RKO (cell line): ENCODE results near the gene PLRG1.

ENCODE experiments used
- DNase-seq: peaks from one replicate; pipeline ENCODE4 v3.0.0-alpha.2; 2016; ENCODE audit warnings: low spot score

Gene PLRG1

DNA sequence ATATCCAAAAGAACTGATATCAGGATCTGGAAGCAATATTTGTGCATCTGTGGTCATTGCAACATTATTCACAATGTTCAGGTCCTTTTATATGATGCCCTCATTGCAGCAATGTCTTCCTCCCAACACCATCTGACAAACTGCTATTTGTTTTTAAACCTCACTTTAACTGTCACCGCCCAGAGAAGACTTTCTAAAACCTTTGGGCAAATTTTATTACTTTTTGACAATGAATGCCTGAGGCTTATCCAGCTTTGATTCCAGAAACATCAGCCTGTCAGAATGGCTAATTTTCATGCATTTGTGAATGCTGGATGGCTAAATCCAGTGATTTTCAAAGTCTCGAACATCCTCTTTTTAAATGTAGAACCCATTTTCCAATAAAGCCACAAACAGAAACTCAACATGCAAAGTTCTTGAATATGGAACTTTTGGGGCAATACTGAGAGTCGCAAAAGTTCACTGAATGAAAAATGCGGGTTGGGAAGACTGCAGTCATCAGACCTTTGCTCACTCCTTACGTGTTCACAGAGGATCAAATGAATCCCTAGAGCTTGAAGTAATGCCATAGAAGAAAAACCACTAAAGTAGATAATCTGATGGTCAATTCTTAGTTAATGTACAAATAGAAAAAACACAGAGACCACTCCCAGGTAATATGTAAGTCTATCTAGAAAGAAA lies 23.1 kb upstream of the PLRG1 start:
- no peak for DNase-seq

DNA sequence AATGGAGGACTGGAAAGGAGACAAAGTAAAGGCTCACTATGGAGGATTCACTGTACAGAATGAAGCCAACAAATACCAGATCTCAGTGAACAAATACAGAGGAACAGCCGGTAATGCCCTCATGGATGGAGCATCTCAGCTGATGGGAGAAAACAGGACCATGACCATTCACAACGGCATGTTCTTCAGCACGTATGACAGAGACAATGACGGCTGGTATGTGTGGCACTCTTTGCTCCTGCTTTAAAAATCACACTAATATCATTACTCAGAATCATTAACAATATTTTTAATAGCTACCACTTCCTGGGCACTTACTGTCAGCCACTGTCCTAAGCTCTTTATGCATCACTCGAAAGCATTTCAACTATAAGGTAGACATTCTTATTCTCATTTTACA lies 19.4 kb upstream of the PLRG1 start:
- no peak for DNase-seq

GRCh38 chr4:154569028-154569427 lies 18.8 kb upstream of the PLRG1 start:
- no peak for DNase-seq

GRCh38 chr4:154566639-154567204 lies 16.5 kb upstream of the PLRG1 start:
- DNase-seq = no peak

GRCh38 chr4:154565704-154566103 lies 15.5 kb upstream of the PLRG1 start:
- DNase-seq = no peak

GRCh38 chr4:154564311-154564710 lies 14.1 kb upstream of the PLRG1 start:
- DNase-seq = no peak

DNA sequence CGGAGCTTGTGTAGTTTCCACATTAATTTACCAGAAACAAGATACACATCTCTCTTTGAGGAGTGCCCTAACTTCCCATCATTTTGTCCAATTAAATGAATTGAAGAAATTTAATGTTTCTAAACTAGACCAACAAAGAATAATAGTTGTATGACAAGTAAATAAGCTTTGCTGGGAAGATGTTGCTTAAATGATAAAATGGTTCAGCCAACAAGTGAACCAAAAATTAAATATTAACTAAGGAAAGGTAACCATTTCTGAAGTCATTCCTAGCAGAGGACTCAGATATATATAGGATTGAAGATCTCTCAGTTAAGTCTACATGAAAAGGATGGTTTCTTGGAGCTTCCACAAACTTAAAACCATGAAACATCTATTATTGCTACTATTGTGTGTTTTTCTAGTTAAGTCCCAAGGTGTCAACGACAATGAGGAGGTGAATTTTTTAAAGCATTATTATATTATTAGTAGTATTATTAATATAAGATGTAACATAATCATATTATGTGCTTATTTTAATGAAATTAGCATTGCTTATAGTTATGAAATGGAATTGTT lies 12.6 kb upstream of the PLRG1 start, which contains the start of gene FGB:
TSS of gene FGB (plus strand) at position 315 of the 558 bp plus-strand sequence. CDS start at position 323, 8 bp downstream.
- no peak for DNase-seq

- peak; percentile 47 for DNase-seq
Measured at GRCh38 chr4:154560824-154561231, 10.6 kb upstream of the PLRG1 start.

GRCh38 chr4:154560419-154560801 lies 10.2 kb upstream of the PLRG1 start:
- DNase-seq = no peak

DNA sequence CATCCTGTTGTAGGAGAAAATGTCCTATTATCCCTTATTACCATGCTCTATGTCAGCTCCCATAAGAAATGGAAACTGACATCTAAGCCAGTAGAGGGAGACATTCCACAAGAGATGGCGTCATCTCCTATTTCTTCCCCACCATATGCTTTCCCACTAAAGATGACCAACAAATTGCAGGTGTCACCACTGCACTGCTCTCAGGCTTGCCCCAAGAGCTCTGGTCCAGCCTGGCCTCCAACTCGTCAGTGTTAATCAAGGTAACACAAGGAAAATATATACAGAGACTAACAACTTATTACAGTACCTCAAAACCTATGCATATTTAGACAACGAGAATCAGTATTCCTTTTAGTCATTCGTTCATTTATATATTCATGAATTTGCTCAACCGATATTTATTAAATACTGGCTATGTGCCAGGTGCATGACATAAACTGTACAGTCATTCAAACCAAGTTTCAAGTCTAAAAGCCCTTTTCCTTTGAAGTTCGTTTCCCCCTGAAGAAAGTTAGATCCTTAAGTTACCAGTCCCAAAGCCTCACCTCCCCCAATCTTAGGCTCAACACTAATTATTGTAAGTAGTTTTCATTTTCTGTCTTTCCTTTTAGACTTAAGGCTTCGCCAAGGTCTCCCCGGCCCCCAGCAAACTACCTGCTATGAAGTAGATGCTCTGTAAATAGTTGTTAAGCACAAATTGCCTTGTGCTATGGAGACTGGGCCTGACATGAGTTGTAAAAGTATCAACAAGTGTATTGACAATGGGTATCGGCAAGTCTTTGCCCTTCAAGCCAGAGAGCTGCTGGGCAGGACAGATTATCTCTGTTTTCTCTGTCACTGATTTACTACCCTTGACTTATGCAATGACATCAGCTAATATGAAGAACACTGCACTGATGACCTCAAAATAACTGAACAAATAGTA lies 9.6 kb upstream of the PLRG1 start:
- peak; percentile 76 for DNase-seq

- DNase-seq = no peak
Measured at GRCh38 chr4:154559141-154559493, 8.9 kb upstream of the PLRG1 start.

GRCh38 chr4:154551872-154552686 lies 1.9 kb upstream of the PLRG1 start:
- DNase-seq = peak; percentile 87

GRCh38 chr4:154545689-154546088 lies 4.5 kb downstream of the PLRG1 start:
- no peak for DNase-seq

GRCh38 chr4:154542271-154542879 lies 7.8 kb downstream of the PLRG1 start:
- DNase-seq = no peak

DNA sequence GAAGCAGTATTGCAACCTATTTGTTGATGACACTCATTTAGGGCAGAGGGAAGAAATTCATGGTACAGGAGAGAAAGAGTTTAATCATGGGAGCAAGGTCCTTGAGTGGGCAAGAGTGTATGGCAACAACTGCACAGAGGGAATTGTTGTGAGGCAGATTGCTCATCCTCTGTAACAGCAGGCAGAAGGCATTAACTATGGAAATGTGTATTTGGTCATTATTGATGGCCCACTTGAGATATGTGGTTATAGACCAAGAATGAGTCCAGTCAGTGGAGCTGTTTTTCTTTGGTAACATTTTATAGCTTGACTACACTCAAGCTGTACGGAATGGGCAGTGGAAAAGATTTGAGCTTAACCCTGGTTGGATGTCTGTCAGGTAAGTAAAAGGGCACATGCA lies 15.9 kb downstream of the PLRG1 start:
- no peak for DNase-seq

DNA sequence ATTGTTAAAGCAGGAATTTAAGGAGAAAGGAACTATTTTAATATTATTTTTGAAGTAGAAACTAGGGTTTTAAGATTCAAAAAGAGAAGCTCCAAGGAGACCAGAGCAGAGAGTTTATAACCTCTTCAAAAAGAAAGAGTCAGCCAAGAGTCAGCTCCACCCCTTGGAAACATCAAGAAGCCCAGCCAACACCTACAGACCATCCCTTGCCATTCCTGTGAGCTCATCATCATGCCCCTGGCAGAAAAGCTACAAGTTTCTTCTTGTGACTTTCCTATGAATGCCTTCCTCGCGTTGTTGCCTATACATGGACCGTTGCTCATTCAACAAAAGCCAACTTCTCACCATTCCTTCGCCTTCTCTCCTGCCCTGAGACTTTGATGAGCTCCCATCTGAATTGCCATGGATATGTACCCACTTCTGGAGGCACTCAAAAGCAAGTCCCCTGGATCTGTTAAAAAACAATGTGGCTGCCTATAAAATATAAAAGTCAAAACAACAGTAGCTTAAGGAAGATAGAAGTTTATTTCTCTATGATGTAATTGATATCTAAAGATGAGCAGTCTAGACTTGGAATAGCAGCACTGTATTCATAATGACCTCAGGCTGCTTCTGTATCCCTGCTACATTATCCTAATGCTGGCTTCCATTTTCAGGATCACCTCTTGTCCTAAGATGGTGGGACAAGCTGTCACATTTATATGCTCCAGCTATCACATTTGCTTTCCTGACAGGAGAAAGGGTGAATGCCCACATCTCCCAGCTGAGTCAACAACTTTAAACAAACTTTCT lies 20.3 kb downstream of the PLRG1 start:
- no peak for DNase-seq

- DNase-seq = no peak
Measured at GRCh38 chr4:154528869-154529268, 21.3 kb downstream of the PLRG1 start.

- no peak for DNase-seq
Measured at GRCh38 chr4:154527308-154527707, 22.9 kb downstream of the PLRG1 start.

DNA sequence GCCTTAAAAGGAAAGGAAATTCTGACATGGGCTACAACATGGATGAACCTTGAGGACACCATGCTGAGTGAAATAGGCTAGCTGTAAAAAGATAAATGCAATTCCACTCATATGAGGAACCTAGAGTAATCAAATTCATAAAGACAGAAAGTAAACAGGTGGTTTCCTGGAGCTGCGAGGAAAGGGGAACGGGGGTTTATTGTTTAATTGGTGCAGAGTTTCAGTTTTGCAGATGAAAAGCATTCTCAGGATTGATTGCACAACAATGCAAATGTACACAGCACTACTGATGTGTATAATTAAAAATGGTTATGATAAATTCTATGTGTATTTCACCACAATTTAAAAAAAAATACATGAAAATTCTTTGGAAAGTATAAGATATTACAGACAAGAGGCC lies 24.0 kb downstream of the PLRG1 start:
- DNase-seq = no peak

DNA sequence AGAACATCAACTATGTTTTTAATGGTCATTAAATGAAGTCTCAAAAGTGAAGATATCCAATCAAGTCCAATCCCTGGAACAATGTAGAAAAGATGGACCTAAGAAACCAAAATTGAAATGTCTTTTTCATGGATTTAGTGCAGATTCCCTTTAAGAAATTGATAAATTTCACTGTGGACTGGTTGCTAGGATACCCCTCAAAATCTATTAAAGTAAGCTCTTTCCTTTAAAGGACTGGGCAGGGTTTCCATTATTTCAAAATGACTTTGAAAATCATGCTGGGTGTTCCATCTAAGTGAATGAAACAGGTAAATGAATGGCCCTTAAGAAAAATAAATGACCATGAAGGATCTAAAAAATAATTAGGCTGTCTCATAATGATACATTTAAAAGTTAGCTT lies 28.6 kb downstream of the PLRG1 start:
- no peak for DNase-seq

GRCh38 chr4:154519214-154519613 lies 31.0 kb downstream of the PLRG1 start:
- no peak for DNase-seq
